Rectal smooth muscle tissue (tissue), 1 donor: ENCODE data around the gene BPIFA3.

ENCODE experiments used
- H3K27ac ChIP-seq: one replicate; pipeline ENCODE4 v1.7.0; 2013; ENCODE audit warnings: low read depth, low read length, inconsistent platforms
- H3K27me3 ChIP-seq: one replicate; pipeline ENCODE4 v1.7.0; 2013; ENCODE audit warnings: low read length; ENCODE audit not compliant: control insufficient read depth, insufficient read depth
- H3K36me3 ChIP-seq: one replicate; pipeline ENCODE4 v1.7.0; 2013; ENCODE audit warnings: low read length; ENCODE audit not compliant: control insufficient read depth, insufficient read depth
- H3K4me1 ChIP-seq: one replicate; pipeline ENCODE4 v1.7.0; 2013; ENCODE audit warnings: low read length; ENCODE audit not compliant: control insufficient read depth, insufficient read depth
- H3K4me3 ChIP-seq: one replicate; pipeline ENCODE4 v1.7.0; 2013; ENCODE audit warnings: low read length
- H3K9ac ChIP-seq: one replicate; pipeline ENCODE4 v1.7.0; 2013; ENCODE audit warnings: low read length

BPIFA3 gene

DNA sequence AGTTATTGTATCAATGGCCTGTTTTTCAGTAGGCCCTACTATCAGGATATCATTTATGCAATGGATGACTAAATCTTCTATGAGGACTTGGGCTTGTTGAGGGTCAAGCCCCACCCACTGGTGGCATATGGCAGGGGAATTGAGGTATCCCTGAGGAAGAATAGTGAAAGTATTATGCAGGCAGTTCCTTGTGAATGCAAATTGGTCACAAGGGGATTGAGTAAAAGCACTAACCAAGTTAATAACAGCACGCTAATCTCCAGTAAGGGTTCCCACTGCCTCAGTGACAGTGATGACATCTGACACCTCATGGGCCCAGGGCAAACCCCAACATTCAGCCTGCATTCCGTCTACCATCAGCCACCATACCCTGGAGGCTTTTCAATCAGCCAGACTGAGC is 33.5 kb downstream of the BPIFA3 start:
- Histone ChIP-seq H3K36me3 (no peaks in the 10 kb centered on the region), H3K27ac (no peak overlapping the region), H3K27me3 (no peaks in the 10 kb centered on the region), H3K9ac (no peak overlapping the region), H3K4me3 (no peak overlapping the region), H3K4me1 (no peaks in the 10 kb centered on the region)

DNA sequence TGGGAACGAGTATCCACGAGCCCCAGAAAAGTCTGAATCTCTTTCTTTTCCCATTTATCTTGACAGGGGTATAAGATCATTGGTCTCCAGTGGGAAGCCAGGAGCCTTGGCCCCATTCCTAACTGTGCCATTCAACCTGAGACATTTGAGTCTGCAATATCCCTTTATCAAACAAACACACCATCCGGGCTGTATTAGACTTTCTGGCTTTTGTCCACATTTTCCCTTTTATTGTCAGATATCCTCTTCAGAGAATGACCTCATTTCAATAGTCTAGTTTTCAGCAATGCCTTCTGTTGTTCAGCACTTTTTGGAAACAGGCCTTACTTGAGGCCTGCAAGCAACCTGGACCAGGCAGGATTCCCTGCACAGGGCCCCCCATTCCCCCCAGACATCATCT is 34.3 kb downstream of the BPIFA3 start:
- H3K4me3 ChIP-seq = no peak overlapping the region

DNA sequence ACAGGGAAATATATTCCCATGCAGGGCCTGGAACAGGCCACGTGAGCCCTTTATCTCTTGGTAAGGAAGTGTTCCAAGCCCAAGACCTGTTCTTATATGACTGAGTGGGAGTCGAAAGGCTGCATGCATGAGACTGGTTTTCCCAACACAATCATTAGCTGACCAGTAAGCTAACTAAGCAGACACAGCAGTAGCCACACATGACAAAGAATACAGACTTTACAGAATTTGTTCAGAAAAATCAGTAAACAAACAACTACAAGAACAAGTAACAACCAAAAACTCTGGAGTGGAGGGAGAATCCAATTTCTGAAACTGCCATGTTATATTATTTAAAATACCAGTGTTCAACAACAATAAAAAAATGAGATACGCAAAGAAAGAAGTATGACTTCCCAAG is 35.3 kb downstream of the BPIFA3 start:
- Histone ChIP-seq H3K36me3 (no peaks in the 10 kb centered on the region), H3K4me3 (no peak overlapping the region), H3K27ac (no peak overlapping the region), H3K9ac (no peak overlapping the region), H3K4me1 (no peaks in the 10 kb centered on the region), H3K27me3 (no peaks in the 10 kb centered on the region)

More for the DNA sequence above, 34.3 kb downstream of the BPIFA3 start:
- H3K27me3 ChIP-seq = no peaks in the 10 kb centered on the region
- H3K36me3 ChIP-seq = no peaks in the 10 kb centered on the region
- no peak overlapping the region for H3K9ac ChIP-seq
- no peaks in the 10 kb centered on the region for H3K4me1 ChIP-seq
- H3K27ac ChIP-seq = no peak overlapping the region

DNA sequence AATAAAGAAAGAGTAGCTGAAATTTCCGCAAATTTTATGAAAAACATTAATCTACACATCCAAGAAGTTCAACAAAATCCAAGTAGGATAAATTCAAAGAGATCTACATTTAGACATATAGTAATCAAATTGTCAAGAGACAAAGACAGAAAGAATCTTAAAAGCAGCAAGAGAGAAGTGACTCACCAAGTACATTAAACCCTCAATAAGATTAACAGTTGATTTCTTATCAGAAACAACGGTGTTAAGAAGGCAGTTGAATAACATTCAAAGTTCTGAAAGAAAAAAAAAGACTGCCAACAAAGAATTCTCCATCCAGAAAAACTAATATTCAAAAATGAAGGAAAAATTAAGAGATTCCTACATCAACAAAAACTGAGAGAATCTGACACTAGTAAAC is 37.9 kb downstream of the BPIFA3 start:
- no peak overlapping the region for H3K9ac ChIP-seq
- H3K27ac ChIP-seq = no peak overlapping the region
- no peaks in the 10 kb centered on the region for H3K4me1 ChIP-seq
- no peaks in the 10 kb centered on the region for H3K27me3 ChIP-seq
- H3K4me3 ChIP-seq = no peak overlapping the region
- no peaks in the 10 kb centered on the region for H3K36me3 ChIP-seq

DNA sequence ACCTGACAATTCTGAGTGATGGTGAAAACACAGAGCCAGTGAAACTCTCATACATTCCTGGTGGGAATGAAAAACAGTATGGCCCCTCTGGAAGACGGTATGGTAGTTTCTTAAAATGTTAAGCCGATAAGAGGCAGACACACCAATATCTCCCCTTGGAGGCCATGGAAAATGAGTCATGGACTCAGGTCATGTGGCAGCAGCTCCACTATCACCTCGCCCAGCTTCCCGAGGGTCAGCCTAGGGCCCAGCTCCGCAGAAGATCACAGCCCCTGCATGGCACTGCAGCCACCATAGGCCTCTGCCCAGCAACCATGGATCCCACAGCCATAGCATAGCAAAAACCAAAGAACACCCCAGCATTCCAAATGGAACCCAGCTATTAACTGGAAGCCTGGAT is 40.1 kb downstream of the BPIFA3 start:
- Histone ChIP-seq H3K4me3 (no peak overlapping the region), H3K27me3 (no peaks in the 10 kb centered on the region), H3K4me1 (no peaks in the 10 kb centered on the region), H3K36me3 (no peaks in the 10 kb centered on the region), H3K27ac (no peak overlapping the region), H3K9ac (no peak overlapping the region)

DNA sequence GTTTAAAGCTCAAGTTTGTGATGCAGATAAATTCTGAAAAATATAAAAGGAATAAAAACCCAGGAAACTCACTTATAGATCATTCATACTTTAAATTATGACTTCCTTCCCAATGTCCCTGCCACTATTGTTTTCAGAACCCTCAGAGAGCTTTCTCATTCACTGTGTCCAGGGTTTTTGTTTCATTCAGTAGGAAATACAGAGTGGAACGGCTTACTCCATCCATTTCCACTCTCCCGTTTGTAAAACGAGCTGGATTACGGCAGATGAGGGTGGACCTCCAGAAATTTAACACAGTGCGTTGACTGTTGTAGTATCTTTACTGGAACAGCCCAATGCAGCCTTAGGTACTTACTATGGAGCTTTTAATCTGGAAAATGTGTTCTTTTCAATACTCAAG is 42.2 kb downstream of the BPIFA3 start:
- H3K27me3 ChIP-seq = no peaks in the 10 kb centered on the region
- H3K36me3 ChIP-seq = no peaks in the 10 kb centered on the region
- no peaks in the 10 kb centered on the region for H3K4me1 ChIP-seq
- H3K9ac ChIP-seq = no peak overlapping the region
- H3K27ac ChIP-seq = no peak overlapping the region
- H3K4me3 ChIP-seq = no peak overlapping the region

DNA sequence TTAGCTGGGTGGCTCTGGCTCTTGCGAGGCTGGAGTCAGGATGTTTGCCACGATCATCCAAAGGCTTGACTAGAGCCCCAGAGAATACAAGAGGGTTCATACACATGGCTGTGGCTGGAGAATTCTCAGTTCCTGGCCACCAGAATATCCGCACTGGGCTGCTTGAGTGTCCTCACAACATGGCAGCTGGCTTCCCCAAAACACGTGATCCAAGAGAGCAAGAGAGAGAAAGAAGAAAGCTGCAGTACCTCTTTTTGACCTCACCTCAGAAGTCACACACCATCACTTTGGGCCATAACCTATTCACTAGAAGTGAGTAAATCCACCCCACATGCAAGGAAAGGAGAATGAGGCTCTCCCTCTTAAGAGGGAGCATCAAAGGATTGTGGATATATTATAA is 44.3 kb downstream of the BPIFA3 start:
- no peak overlapping the region for H3K27ac ChIP-seq
- no peak overlapping the region for H3K9ac ChIP-seq

DNA sequence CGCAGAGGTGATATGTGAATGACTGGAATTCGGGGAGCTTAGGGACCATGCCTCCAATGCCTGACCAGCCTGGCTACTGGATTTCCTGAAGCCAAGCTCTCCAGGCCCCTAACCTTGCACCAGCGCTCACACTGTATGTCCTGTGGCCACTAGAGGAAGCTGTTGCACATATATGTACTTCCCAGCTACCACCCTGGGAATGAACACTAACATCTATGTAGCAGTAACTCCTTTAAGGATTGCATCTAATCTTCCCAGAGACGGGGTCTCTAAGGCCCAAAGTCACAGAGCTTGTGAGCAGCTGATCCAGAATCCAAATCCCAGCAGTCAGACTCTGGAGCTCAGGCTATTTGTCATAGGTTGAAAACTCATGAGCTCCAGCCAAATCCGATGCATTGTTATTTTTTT is 45.5 kb downstream of the BPIFA3 start:
- no peak overlapping the region for H3K27ac ChIP-seq
- H3K9ac ChIP-seq = no peak overlapping the region
- H3K4me1 ChIP-seq = no peaks in the 10 kb centered on the region
- H3K4me3 ChIP-seq = no peak overlapping the region
- no peaks in the 10 kb centered on the region for H3K36me3 ChIP-seq
- no peaks in the 10 kb centered on the region for H3K27me3 ChIP-seq

More for the DNA sequence above, 44.3 kb downstream of the BPIFA3 start:
- H3K27me3 ChIP-seq = no peaks in the 10 kb centered on the region
- no peak overlapping the region for H3K4me3 ChIP-seq
- H3K4me1 ChIP-seq = no peaks in the 10 kb centered on the region
- no peaks in the 10 kb centered on the region for H3K36me3 ChIP-seq

DNA sequence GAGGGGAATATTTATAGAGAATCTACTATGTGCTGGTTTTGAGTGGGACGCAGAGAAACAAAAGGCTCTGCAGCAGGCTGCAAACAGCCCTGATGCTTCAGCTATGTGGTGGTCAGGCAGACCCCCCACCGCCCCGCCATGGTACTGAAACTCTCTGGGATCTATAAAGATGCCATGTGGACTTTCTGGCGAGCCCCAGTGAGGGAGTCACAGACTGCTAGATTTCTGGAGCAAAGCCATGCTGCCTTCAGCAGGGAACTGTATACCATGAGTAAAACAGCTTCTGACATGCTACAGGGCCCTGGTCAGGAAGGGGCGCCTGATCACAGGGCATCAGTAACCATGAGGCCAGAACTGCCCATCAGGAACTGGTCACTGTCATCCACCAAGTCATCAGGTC is 46.6 kb downstream of the BPIFA3 start:
- Histone ChIP-seq H3K4me3 (no peak overlapping the region), H3K27ac (no peak overlapping the region), H3K36me3 (no peaks in the 10 kb centered on the region), H3K4me1 (no peaks in the 10 kb centered on the region), H3K9ac (no peak overlapping the region), H3K27me3 (no peaks in the 10 kb centered on the region)

DNA sequence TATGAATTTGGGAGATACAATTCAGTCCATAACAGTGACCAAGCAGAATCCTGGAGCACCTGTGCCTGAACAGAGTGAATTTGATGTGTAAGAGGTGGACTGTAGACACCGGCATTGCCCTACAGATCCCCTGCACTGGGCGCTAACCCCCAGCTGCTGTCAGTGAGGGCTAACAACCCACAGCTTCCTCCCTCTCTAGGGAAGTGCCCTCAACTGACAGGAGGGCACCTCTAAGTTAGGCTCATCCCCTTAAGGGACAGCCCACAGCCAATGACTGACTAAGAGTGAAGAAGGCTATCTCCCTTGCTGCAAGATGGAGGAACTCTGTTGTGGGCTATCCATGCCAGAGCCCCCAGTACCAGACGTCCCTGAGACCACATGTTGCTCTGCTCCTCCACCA is 50.5 kb downstream of the BPIFA3 start:
- no peak overlapping the region for H3K4me3 ChIP-seq
- no peaks in the 10 kb centered on the region for H3K36me3 ChIP-seq
- no peaks in the 10 kb centered on the region for H3K4me1 ChIP-seq
- H3K9ac ChIP-seq = no peak overlapping the region
- H3K27ac ChIP-seq = no peak overlapping the region
- no peaks in the 10 kb centered on the region for H3K27me3 ChIP-seq

DNA sequence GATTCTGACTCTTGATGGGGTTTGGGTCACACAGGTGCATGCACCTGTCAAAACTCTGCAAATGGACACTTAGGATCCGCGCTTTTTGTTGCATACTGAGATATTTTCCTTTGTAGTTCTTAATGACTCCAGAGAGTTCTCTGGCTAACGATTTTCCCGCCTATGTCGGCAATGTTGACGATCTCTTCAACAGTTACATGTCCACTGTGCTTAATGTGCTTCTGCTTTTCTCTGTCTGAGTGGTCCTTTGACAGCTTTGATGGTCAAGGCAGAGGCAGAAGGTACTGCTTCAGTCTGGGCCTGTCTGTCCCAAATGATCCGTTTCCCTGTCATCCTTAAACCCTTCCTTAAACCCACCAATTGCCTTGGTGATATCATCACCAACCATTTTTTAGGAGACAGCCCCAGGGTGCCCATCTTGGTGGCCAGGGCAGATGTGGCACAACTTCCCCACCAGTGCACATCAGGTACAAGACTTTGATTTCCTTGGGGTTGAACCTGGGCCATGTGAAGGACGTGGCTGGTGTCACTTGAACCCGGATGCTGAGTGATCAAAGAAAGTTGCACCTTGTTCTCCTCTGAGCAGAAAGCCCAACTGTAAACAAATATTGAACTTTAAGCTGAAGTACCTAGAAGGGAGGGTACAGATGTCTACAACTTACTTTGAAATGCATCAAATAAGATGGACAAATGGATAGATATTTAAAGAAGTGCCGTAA is 55.2 kb downstream of the BPIFA3 start:
- Histone ChIP-seq H3K27ac (no peak overlapping the region), H3K9ac (no peak overlapping the region), H3K4me1 (no peaks in the 10 kb centered on the region), H3K36me3 (no peaks in the 10 kb centered on the region), H3K4me3 (no peak overlapping the region), H3K27me3 (no peaks in the 10 kb centered on the region)

DNA sequence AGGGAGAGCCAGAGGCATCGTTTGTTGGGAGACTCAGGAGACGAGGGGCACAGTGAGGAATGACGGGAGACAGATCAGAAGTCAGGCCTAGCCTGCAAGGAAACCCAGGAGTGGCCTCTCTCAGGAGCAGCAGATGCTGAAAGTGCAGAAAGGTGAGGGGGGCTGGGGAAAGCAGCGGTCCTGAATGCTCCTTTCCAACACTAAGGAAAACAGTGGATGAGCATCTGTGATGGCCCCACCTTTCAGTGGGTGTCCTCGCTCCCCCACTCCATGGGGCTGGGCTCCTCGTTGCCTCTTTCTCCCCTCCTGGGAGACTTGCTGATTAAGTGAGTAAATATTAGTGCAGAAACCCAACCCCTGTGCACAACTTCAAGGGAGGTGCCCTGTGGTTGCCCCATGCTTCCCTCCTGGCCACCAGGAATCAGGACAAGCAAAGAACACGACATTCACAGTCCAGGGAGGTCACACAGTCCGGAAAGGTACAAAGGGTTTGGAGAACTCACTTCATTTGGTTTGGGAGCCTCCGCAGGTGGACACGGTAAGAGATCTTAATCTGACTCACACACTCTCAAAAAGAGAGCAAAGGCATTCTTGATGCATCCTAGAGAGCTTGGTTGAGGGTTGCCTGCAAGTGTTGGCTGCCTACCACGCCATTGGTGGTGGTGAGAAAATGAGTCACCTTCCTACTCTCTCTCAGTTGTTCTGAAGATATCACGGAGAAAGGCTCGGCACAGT is 56.1 kb downstream of the BPIFA3 start:
- Histone ChIP-seq H3K9ac (no peak overlapping the region), H3K27me3 (no peaks in the 10 kb centered on the region), H3K4me3 (no peak overlapping the region), H3K36me3 (no peaks in the 10 kb centered on the region), H3K4me1 (no peaks in the 10 kb centered on the region), H3K27ac (no peak overlapping the region)

DNA sequence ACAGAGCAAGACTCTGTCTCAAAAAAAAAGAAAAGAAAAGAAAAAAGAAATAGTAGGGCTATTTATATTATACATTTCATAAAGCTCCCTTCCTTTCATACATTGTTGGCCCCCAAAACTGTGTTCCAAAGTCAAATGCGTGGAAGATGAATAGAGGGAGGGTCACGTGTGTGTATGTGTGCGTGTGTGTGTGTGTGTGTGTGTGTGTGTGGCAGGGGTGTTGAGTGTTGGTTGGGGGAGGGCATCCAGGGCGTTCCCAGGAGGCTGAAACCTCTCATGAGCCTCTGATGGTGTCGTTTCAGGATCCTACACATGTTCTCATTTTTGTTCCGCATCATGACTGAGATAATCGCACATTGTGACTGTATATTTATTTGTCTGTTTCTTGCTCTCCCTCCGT is 58.1 kb downstream of the BPIFA3 start:
- Histone ChIP-seq H3K9ac (no peak overlapping the region), H3K4me3 (no peak overlapping the region), H3K36me3 (no peaks in the 10 kb centered on the region), H3K27ac (no peak overlapping the region), H3K4me1 (no peaks in the 10 kb centered on the region), H3K27me3 (no peaks in the 10 kb centered on the region)
